OCI-LY7 (cell line): ENCODE data around the gene SLC8B1. TPM values are rescaled to one million over a fixed set of nuclear protein-coding genes. Genes with fewer than 3 reads are reported as not detected.

Experiments
- BruUV-seq: library from RNA; stranded (reverse); fragments of 400-500 nt; replicated peaks from 2 replicates; lab custom pipeline; 2021; lab: Mats Ljungman, UMichigan
- CTCF ChIA-PET: fragments of 300-600 bp; sonication (Branson Sonifier 250); formaldehyde crosslinking; loops from one replicate; lab custom pipeline; 2022; ENCODE audit warnings: antibody characterized with exemption; ENCODE audit not compliant: unreplicated experiment; lab: Charles Lee
- POLR2A ChIA-PET: fragments of 300-600 bp; sonication (Branson Sonifier 250); formaldehyde crosslinking; loops from one replicate; lab custom pipeline; 2022; ENCODE audit warnings: antibody characterized with exemption; lab: Charles Lee
- DNase-seq: peaks from one replicate; pipeline ENCODE4 v3.0.0-alpha.2; 2015; ENCODE audit warnings: low spot score
- H2AFZ ChIP-seq: fragments of 200-600 bp; sonication (generic), shearing (Covaris generic); 2 replicates; pipeline ENCODE4 v1.6.1; 2014; ENCODE audit warnings: mild to moderate bottlenecking, antibody characterized with exemption, low read length, moderate library complexity
- H3K27ac ChIP-seq: fragments of 200-600 bp; sonication (generic); 2 replicates; pipeline ENCODE4 v1.5.1; 2014; ENCODE audit warnings: mixed run types, low read depth, mild to moderate bottlenecking, moderate library complexity, low read length, inconsistent platforms; ENCODE audit not compliant: poor library complexity, severe bottlenecking
- H3K36me3 ChIP-seq: fragments of 200-600 bp; sonication (generic); 2 replicates; pipeline ENCODE4 v1.6.1; 2014; ENCODE audit warnings: mild to moderate bottlenecking, antibody characterized with exemption, low read length, moderate library complexity, mixed read lengths; ENCODE audit not compliant: insufficient read depth
- H3K4me1 ChIP-seq: fragments of 200-600 bp; sonication (generic); 2 replicates; pipeline ENCODE4 v1.5.1; 2014; ENCODE audit warnings: mild to moderate bottlenecking, low read length; ENCODE audit not compliant: insufficient read depth, poor library complexity, severe bottlenecking
- H3K4me2 ChIP-seq: fragments of 200-600 bp; sonication (generic); 2 replicates; pipeline ENCODE4 v1.6.1; 2014; ENCODE audit warnings: mild to moderate bottlenecking, low read length
- H3K4me3 ChIP-seq: fragments of 200-600 bp; sonication (generic); 2 replicates; pipeline ENCODE4 v1.5.1; 2014; ENCODE audit warnings: mild to moderate bottlenecking, low read depth, low read length; ENCODE audit not compliant: poor library complexity, severe bottlenecking
- H3K79me2 ChIP-seq: fragments of 200-600 bp; sonication (generic); 2 replicates; pipeline ENCODE4 v1.6.1; 2016; ENCODE audit warnings: low read depth, mild to moderate bottlenecking, low read length, moderate library complexity, mixed read lengths; ENCODE audit not compliant: insufficient read depth
- H3K9me2 ChIP-seq: fragments of 200-600 bp; sonication (generic); 2 replicates; pipeline ENCODE4 v1.6.1; 2016; ENCODE audit warnings: mild to moderate bottlenecking, low read length, mixed read lengths; ENCODE audit not compliant: insufficient read depth
- H3K9me3 ChIP-seq: fragments of 200-600 bp; sonication (generic); 2 replicates; pipeline ENCODE4 v1.6.1; 2014; ENCODE audit warnings: mild to moderate bottlenecking, mixed run types, low read length, mixed read lengths
- H4K20me1 ChIP-seq: fragments of 200-600 bp; sonication (generic); 2 replicates; pipeline ENCODE4 v1.6.1; 2014; ENCODE audit warnings: mild to moderate bottlenecking, antibody characterized with exemption, low read length, moderate library complexity, mixed read lengths; ENCODE audit not compliant: insufficient read depth
- CTCF ChIP-seq: fragments of 200-600 bp; sonication (generic); conservative IDR thresholded peaks from 2 replicates; pipeline ENCODE4 v1.5.1; 2014; ENCODE audit warnings: mild to moderate bottlenecking, antibody characterized with exemption, low read length, moderate library complexity, mixed read lengths
- EZH2phosphoT487 ChIP-seq: fragments of 200-600 bp; sonication (generic); IDR thresholded peaks from 2 replicates; pipeline ENCODE4 v1.6.1; 2018; ENCODE audit warnings: low read depth, borderline replicate concordance, mild to moderate bottlenecking, mixed run types, antibody characterized with exemption, low read length, moderate library complexity, mixed read lengths
- intact Hi-C: fragments of 100-400 bp; cut with micrococcal nuclease; formaldehyde crosslinking; loops from one replicate; pipeline ENCODE4 v1.10.0; 2022; ENCODE audit not compliant: unreplicated experiment
- total RNA-seq, 2 experiments: library from RNA; depleted of rRNA in 1 of 2; stranded (reverse); fragments of >200 nt in 1 of 2; shearing (Covaris generic) in 1 of 2; gene quantifications; 2 replicates each; pipeline ENCODE4 v1.2.3, GENCODE V29; 2014 to 2022

The SLC8B1 gene
- total RNA-seq, 2 experiments from 2014 or later = 47.1 to 57.2 TPM

- Histone ChIP-seq H4K20me1 (no peaks in the 10 kb centered on the region), H3K36me3 (peaks cover 99% of the 10 kb centered on the region), H3K79me2 (peaks cover 6% of the 10 kb centered on the region; the same call in 1 of the 2 replicates), H3K27ac (no peak overlapping the region), H3K4me3 (no peak overlapping the region), H3K4me1 (peaks cover 7% of the 10 kb centered on the region), H3K4me2 (no peak overlapping the region), H3K9me2 (no peaks in the 10 kb centered on the region), H2AFZ (no peak overlapping the region), H3K9me3 (no peaks in the 10 kb centered on the region)
- CTCF ChIA-PET = no interaction called here
- no TSS peak for BruUV-seq
- no peak for DNase-seq
- intact Hi-C loops = no loop called here
- POLR2A ChIA-PET = interaction anchor here (0.5 to 1.0 kb wide), 3 partner anchors 12 to 134 kb away, joined by 3 to 8 read pairs (median 4); partner anchors contain the start of genes DDX54 and RITA1
- TF ChIP-seq EZH2phosphoT487 = no peak
- no peak for TF ChIP-seq CTCF
Measured at GRCh38 chr12:113318900-113319628, 15.8 kb downstream of the SLC8B1 start.

- TF ChIP-seq EZH2phosphoT487 (no peak), CTCF (no peak)
- BruUV-seq = no TSS peak
- no peak for DNase-seq
Measured at GRCh38 chr12:113318046-113318656, 16.8 kb downstream of the SLC8B1 start.

GRCh38 chr12:113317122-113317521, 17.8 kb downstream of the SLC8B1 start:
- Histone ChIP-seq H3K4me1 (peaks cover 21% of the 10 kb centered on the region), H2AFZ (no peak overlapping the region), H3K36me3 (peaks cover 97% of the 10 kb centered on the region), H3K27ac (no peak overlapping the region), H3K9me2 (no peaks in the 10 kb centered on the region), H3K9me3 (no peaks in the 10 kb centered on the region), H3K4me3 (no peak overlapping the region), H4K20me1 (no peaks in the 10 kb centered on the region), H3K79me2 (no peaks in the 10 kb centered on the region), H3K4me2 (no peak overlapping the region)
- ChIA-PET POLR2A (interaction anchor here (0.5 kb wide), 1 partner anchor 120 kb away, joined by 3 read pairs; no protein-coding TSS in a partner anchor), CTCF (no interaction called here)
- DNase-seq = no peak
- TF ChIP-seq CTCF (no peak), EZH2phosphoT487 (no peak)
- intact Hi-C loops = no loop called here
- no TSS peak for BruUV-seq

More at GRCh38 chr12:113318046-113318656, 16.8 kb downstream of the SLC8B1 start:
- Histone ChIP-seq H3K27ac (no peak overlapping the region), H3K4me3 (no peak overlapping the region), H3K4me2 (no peak overlapping the region), H3K9me3 (no peaks in the 10 kb centered on the region), H3K36me3 (peaks cover 97% of the 10 kb centered on the region), H3K79me2 (peaks cover 6% of the 10 kb centered on the region; the same call in 1 of the 2 replicates), H3K4me1 (peaks cover 14% of the 10 kb centered on the region), H2AFZ (no peak overlapping the region), H4K20me1 (no peaks in the 10 kb centered on the region), H3K9me2 (no peaks in the 10 kb centered on the region)
- CTCF ChIA-PET = no interaction called here
- intact Hi-C loops = no loop called here
- POLR2A ChIA-PET = interaction anchor here (1.0 kb wide), 1 partner anchor 13 kb away, joined by 3 read pairs; no protein-coding TSS in a partner anchor
